ENCODE measurements around the gene KRT74. TPM values are rescaled to one million over a fixed set of nuclear protein-coding genes. Genes with fewer than 3 reads are reported as not detected.

The KRT74 gene
- total and polyA plus RNA-seq, 9 donors = 0.09 TPM; not detected in 8

GRCh38 chr12:52530905-52531304, 42.7 kb downstream of the KRT74 start:
- H3K36me3 ChIP-seq (ENCODE audit: control insufficient read depth, insufficient read depth, low read length) = no peaks in the 10 kb centered on the region
- no peak overlapping the region for H3K27ac ChIP-seq (ENCODE audit: low read length)
- H3K27me3 ChIP-seq (ENCODE audit: control insufficient read depth, insufficient read depth, low read length) = no peaks in the 10 kb centered on the region
- no CpG with 5 or more reads among the region's 2 CpGs for WGBS (ENCODE audit: insufficient coverage)
- no peak for DNase-seq
- H3K4me1 ChIP-seq (ENCODE audit: control insufficient read depth, insufficient read depth, low read length) = peaks cover 12% of the 10 kb centered on the region
- H3K4me3 ChIP-seq (ENCODE audit: low read length) = no peak overlapping the region
- H3K9me3 ChIP-seq (replicated peaks; ENCODE audit: control insufficient read depth, low read depth, low read length) = no peaks in the 10 kb centered on the region

- Histone ChIP-seq H3K4me1 (ENCODE audit: control insufficient read depth, insufficient read depth, low read length) (peaks cover 12% of the 10 kb centered on the region), H3K36me3 (ENCODE audit: control insufficient read depth, insufficient read depth, low read length) (no peaks in the 10 kb centered on the region), H3K27ac (ENCODE audit: low read length) (no peak overlapping the region), H3K4me3 (ENCODE audit: low read length) (no peak overlapping the region), H3K9me3 (replicated peaks; ENCODE audit: control insufficient read depth, low read depth, low read length) (no peaks in the 10 kb centered on the region), H3K27me3 (ENCODE audit: control insufficient read depth, insufficient read depth, low read length) (no peaks in the 10 kb centered on the region)
- DNase-seq = no peak
- 100% methylated on average over 1 of the region's 2 CpGs for WGBS (ENCODE audit: insufficient coverage)
These were observed 43.3 kb downstream of the KRT74 start for GRCh38 chr12:52530366-52530765.

GRCh38 chr12:52529846-52530245, 43.8 kb downstream of the KRT74 start:
- 92% methylated on average over 6 of the region's 9 CpGs for WGBS (ENCODE audit: insufficient coverage)
- Histone ChIP-seq H3K27ac (ENCODE audit: low read length) (no peak overlapping the region), H3K36me3 (ENCODE audit: control insufficient read depth, insufficient read depth, low read length) (no peaks in the 10 kb centered on the region), H3K4me3 (ENCODE audit: low read length) (no peak overlapping the region), H3K4me1 (ENCODE audit: control insufficient read depth, insufficient read depth, low read length) (peaks cover 17% of the 10 kb centered on the region), H3K9me3 (replicated peaks; ENCODE audit: control insufficient read depth, low read depth, low read length) (no peaks in the 10 kb centered on the region), H3K27me3 (ENCODE audit: control insufficient read depth, insufficient read depth, low read length) (no peaks in the 10 kb centered on the region)
- no peak for DNase-seq

- WGBS (ENCODE audit: insufficient coverage) = 89% methylated on average over 1 of the region's 2 CpGs
- Histone ChIP-seq H3K4me1 (ENCODE audit: control insufficient read depth, insufficient read depth, low read length) (peaks cover 21% of the 10 kb centered on the region), H3K27me3 (ENCODE audit: control insufficient read depth, insufficient read depth, low read length) (no peaks in the 10 kb centered on the region), H3K27ac (ENCODE audit: low read length) (no peak overlapping the region), H3K4me3 (ENCODE audit: low read length) (no peak overlapping the region), H3K36me3 (ENCODE audit: control insufficient read depth, insufficient read depth, low read length) (no peaks in the 10 kb centered on the region), H3K9me3 (replicated peaks; ENCODE audit: control insufficient read depth, low read depth, low read length) (no peaks in the 10 kb centered on the region)
- no peak for DNase-seq
These were observed 44.2 kb downstream of the KRT74 start for GRCh38 chr12:52529417-52529816.

- Histone ChIP-seq H3K27ac (ENCODE audit: low read length) (no peak overlapping the region), H3K27me3 (ENCODE audit: control insufficient read depth, insufficient read depth, low read length) (no peaks in the 10 kb centered on the region), H3K36me3 (ENCODE audit: control insufficient read depth, insufficient read depth, low read length) (no peaks in the 10 kb centered on the region), H3K9me3 (replicated peaks; ENCODE audit: control insufficient read depth, low read depth, low read length) (no peaks in the 10 kb centered on the region), H3K4me3 (ENCODE audit: low read length) (no peak overlapping the region), H3K4me1 (ENCODE audit: control insufficient read depth, insufficient read depth, low read length) (peaks cover 22% of the 10 kb centered on the region)
- WGBS (ENCODE audit: insufficient coverage) = 87% methylated on average over 8 of the region's 8 CpGs
- no peak for DNase-seq
These were observed 45.0 kb downstream of the KRT74 start for GRCh38 chr12:52528641-52529143.

- H3K27me3 ChIP-seq (ENCODE audit: control insufficient read depth, insufficient read depth, low read length) = no peaks in the 10 kb centered on the region
- no peak for DNase-seq
- peaks cover 27% of the 10 kb centered on the region for H3K4me1 ChIP-seq (ENCODE audit: control insufficient read depth, insufficient read depth, low read length)
- WGBS (ENCODE audit: insufficient coverage) = 50% methylated on average over 2 of the region's 4 CpGs
- H3K27ac ChIP-seq (ENCODE audit: low read length) = no peak overlapping the region
- no peaks in the 10 kb centered on the region for H3K9me3 ChIP-seq (replicated peaks; ENCODE audit: control insufficient read depth, low read depth, low read length)
- H3K36me3 ChIP-seq (ENCODE audit: control insufficient read depth, insufficient read depth, low read length) = no peaks in the 10 kb centered on the region
- H3K4me3 ChIP-seq (ENCODE audit: low read length) = no peak overlapping the region
These were observed 46.4 kb downstream of the KRT74 start for GRCh38 chr12:52527121-52527800.

GRCh38 chr12:52526511-52526951, 47.1 kb downstream of the KRT74 start:
- Histone ChIP-seq H3K4me3 (ENCODE audit: low read length) (no peak overlapping the region), H3K27me3 (ENCODE audit: control insufficient read depth, insufficient read depth, low read length) (no peaks in the 10 kb centered on the region), H3K4me1 (ENCODE audit: control insufficient read depth, insufficient read depth, low read length) (peaks cover 34% of the 10 kb centered on the region), H3K36me3 (ENCODE audit: control insufficient read depth, insufficient read depth, low read length) (no peaks in the 10 kb centered on the region), H3K9me3 (replicated peaks; ENCODE audit: control insufficient read depth, low read depth, low read length) (no peaks in the 10 kb centered on the region), H3K27ac (ENCODE audit: low read length) (no peak overlapping the region)
- DNase-seq = no peak
- WGBS (ENCODE audit: insufficient coverage) = 81% methylated on average over 3 of the region's 8 CpGs

GRCh38 chr12:52525661-52526499, 47.8 kb downstream of the KRT74 start:
- H3K36me3 ChIP-seq (ENCODE audit: control insufficient read depth, insufficient read depth, low read length) = no peaks in the 10 kb centered on the region
- WGBS (ENCODE audit: insufficient coverage) = 86% methylated on average over 9 of the region's 13 CpGs

GRCh38 chr12:52524898-52525591, 48.6 kb downstream of the KRT74 start:
- H3K27ac ChIP-seq (ENCODE audit: low read length) = no peak overlapping the region
- no peaks in the 10 kb centered on the region for H3K9me3 ChIP-seq (replicated peaks; ENCODE audit: control insufficient read depth, low read depth, low read length)
- WGBS (ENCODE audit: insufficient coverage) = 43% methylated on average over 1 of the region's 5 CpGs
- no peaks in the 10 kb centered on the region for H3K27me3 ChIP-seq (ENCODE audit: control insufficient read depth, insufficient read depth, low read length)
- no peak overlapping the region for H3K4me3 ChIP-seq (ENCODE audit: low read length)
- H3K36me3 ChIP-seq (ENCODE audit: control insufficient read depth, insufficient read depth, low read length) = no peaks in the 10 kb centered on the region
- peaks cover 48% of the 10 kb centered on the region for H3K4me1 ChIP-seq (ENCODE audit: control insufficient read depth, insufficient read depth, low read length)
- no peak for DNase-seq

More at GRCh38 chr12:52525661-52526499, 47.8 kb downstream of the KRT74 start:
- Histone ChIP-seq H3K9me3 (replicated peaks; ENCODE audit: control insufficient read depth, low read depth, low read length) (no peaks in the 10 kb centered on the region), H3K27me3 (ENCODE audit: control insufficient read depth, insufficient read depth, low read length) (no peaks in the 10 kb centered on the region), H3K4me3 (ENCODE audit: low read length) (no peak overlapping the region), H3K27ac (ENCODE audit: low read length) (no peak overlapping the region), H3K4me1 (ENCODE audit: control insufficient read depth, insufficient read depth, low read length) (peaks cover 41% of the 10 kb centered on the region)
- DNase-seq = no peak
